Astrocyte (in vitro differentiated cells and primary cell): ENCODE measurements around the gene CD52.

Experiments
- CTCF ChIP-seq: IDR thresholded peaks from 2 replicates; pipeline ENCODE4 v1.5.1; 2011; ENCODE audit warnings: low read depth, mild to moderate bottlenecking, inconsistent platforms, low read length, moderate library complexity; ENCODE audit not compliant: insufficient read depth
- EZH2 ChIP-seq: IDR thresholded peaks from 2 replicates; pipeline ENCODE4 v1.6.1; 2012; ENCODE audit warnings: mild to moderate bottlenecking, low read length, inconsistent platforms; ENCODE audit not compliant: insufficient read depth

- TF ChIP-seq EZH2 (no peak), CTCF (no peak)
Observed at GRCh38 chr1:26350343-26350700, 32.6 kb downstream of the CD52 start.
